ENCODE measurements around the gene MAN2A1.

GRCh38 chr5:109829331-109829730 lies 139.6 kb downstream of the MAN2A1 start:
- no peak for TF ChIP-seq CTCF (IDR thresholded peaks at IDR 0.05)
- TF ChIP-seq POLR2A (IDR thresholded peaks at IDR 0.05) = no peak
